ENCODE measurements around the gene KIF25. TPM values are rescaled to one million over a fixed set of nuclear protein-coding genes. Genes with fewer than 3 reads are reported as not detected.
A peak's percentile ranks its signal among the peaks of the same experiment; 100 is the strongest.
"Not testable (repeated sequence)": the region's sequence is repeated elsewhere in the genome, so short reads cannot be mapped to it uniquely, and the experiment has no call there.

KIF25 gene
- polyA plus RNA-seq, 12 donors: 0.21 to 1.2 (median 0.75) TPM; not detected in 2

DNA sequence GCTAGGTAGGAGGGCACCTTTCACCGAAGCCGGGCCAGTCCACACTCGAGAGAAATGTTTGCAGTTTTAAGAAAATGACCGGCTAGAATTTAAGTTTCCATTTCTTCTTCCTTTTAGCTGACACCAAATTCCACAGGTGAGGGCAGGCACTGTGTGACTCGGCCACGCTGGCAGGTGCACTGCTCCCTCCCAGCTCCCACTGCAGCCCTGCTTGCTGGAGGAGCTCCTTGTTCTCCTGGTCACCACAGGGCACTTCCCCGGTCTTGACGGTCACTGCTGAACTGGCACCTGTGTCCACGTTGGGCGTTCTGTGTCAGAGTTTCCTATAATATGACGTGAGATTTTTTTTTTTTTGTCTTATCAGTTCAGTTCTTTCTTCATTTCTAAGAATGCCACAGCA is 3.6 kb upstream of the KIF25 start:
- DNase-seq: no peak

DNA sequence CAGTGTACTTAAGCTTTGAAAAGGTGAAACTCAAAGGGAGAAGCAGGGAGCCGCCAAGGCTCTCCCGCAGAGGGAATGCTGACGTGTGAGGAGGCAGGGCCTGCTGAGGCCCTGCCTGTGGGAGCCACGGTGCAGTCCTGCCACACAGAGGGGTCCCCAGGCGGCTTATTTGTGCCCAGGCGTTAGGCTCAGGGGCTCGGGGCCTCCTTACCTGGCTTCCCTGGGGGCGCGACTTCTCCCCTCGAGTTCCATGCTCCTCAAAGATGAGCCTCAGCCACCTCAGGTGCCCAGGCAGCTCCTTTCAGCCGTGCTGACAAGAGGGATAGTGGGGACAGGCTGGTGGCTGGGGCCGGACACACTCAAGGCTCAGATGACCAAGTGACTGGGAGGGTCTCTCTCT is 2.2 kb upstream of the KIF25 start:
- DNase-seq: no peak

DNA sequence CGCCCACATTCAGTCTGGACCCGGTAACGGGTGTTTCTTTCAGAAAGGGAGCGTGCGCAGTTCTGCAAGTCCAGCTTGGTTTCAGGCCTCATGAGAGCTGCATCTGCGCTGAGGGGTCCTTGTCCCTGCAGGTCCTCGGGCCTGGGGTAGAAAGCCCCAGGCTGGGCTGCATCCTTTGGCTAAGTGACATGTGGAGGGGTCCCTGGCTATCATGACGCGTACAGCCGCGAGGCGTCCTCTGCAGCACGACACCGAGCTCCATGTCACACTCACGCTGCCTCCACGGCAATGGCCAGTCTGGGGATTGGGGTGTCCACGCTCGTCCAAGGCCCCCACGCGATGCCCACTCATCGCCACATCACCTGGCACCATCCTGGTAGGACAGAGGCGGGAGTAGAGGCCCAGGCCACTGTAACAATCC is 1.7 kb upstream of the KIF25 start:
- no peak for DNase-seq

DNA sequence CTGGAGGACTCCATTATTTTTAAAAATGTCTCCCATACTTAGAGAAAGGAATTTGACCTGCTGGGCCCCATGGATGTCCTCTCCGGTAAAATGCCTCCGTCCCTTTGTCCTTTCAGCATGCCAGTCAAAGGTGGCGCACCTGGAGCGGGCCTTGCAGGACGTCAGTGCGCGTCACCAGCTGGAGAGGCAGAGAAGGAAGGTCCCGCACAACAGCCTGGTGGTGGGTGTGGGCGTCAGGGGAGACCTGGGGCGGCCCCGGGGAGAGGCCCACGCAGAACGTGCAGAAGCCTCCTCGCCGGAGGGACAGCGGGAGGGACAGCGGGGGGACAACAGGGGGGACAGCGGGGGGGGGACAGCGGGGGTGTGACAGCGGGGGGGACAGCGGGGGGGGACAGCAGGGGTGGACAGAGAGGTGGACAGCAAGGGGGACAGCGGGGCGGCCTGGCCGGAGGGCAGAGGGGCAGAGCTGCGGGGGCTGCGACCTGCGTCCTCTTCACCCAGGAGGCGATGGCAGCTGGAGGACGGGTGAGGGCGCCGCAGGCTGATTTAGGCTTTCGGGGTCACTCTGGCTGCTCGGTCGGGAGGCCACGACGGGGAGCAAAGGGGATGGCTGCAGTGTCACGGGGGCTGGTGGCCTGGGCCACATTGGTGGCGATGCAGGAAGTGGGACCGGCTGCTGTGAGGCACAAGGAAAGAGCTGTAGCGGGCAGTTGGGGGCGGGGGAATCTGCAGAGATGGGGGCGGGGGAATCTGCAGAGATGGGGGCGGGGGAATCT is 859 bp upstream of the KIF25 start:
- no peak for DNase-seq

DNA sequence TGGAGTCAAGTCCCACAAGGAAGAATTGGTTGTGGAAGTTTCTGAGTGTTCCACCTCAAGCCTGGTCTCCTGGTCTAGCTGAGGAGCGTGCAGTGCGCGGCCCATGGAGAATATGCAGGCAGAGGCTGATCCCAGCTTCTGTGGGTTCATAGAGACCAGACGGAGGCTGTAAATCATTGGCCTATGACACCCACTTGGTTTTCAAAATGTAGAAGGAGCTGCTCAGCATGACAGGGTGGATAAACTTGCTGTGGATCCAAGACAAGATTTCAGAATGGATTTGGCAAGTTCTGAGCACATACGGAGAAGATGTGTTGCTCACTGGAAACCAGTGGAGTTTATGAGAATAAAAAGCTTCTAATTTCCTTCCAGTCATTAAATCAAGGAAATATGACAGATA is 744 bp downstream of the KIF25 start:
- DNase-seq: no peak

DNA sequence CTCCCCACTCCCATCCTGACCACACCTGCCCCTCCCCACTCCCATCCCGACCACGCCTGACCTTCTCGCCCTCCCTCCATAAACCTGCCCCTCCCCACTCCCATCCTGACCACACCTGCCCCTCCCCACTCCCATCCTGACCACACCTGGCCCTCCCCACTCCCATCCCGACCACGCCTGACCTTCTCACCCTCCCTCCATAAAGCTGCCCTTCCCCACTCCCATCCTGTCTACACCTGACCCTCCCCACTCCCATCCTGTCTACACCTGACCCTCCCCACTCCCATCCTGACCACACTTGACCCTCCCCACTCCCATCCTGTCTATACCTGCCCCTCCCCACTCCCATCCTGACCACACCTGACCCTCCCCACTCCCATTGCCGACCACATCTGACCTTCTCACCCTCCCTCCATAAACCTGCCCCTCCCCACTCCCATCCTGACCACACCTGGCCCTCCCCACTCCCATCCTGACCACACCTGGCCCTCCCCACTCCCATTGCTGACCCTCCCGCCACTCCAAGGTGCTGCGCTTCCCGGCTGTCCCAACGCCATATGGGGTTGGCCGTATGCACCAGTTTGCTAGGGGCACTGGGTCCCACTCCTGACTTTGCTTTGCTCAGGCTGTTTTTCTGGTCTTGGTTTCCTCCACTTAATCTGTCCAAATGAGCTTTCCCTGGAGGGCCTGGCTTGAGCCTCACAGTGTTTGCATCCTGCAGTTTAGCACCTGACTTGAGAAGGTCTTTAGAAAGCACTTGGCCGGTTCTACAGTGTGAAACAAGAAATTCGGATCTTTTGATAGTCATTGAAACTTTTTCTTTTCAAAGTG is 2.9 kb downstream of the KIF25 start:
- no peak for DNase-seq

DNA sequence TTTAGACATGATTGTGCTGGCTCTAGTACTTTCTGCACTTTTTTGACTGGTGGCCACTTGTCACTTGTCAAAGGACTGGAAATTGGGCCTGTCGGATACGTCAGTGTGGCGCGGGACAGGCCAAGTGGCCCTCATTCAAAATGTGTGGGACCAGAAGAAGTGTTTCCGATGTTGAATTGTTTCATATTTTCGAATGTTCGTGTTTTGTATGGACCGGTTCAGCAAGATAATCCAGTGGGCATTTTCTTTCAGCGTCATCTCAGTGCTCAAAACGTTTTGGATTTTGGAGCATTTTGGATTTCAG is 3.5 kb downstream of the KIF25 start:
- DNase-seq: no peak

DNA sequence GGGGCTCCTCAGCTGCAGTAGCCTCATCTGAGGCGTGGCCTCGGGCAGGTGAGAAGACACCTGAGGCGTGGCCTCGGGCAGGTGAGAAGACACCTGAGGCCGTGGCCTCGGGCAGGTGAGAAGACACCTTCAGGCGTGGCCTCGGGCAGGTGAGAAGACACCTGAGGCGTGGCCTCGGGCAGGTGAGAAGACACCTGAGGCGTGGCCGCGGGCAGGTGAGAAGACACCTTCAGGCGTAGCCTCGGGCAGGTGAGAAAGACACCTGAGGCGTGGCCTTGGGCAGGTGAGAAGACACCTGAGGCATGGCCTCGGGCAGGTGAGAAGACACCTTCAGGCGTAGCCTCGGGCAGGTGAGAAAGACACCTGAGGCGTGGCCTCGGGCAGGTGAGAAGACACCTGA is 4.0 kb downstream of the KIF25 start:
- not testable (repeated sequence) for DNase-seq

DNA sequence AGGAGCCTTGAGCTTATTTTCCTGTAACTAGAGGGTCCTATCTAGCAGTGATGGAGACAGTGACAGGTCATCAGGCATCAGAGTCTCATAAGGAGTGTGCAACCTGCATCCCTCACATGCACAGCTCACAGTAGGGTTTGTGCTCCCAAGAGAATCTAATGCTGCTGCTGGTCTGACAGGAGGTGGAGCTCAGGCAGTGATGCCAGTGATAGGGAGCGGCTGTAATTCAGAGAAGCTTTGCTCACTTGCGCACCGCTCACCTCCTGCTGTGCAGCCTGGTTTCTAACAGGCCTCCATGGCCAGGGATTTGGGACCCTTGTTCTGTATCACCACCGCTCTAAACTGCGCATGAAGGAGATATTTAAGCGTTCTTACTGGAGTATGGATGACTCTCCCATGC is 5.3 kb downstream of the KIF25 start:
- DNase-seq: no peak

DNA sequence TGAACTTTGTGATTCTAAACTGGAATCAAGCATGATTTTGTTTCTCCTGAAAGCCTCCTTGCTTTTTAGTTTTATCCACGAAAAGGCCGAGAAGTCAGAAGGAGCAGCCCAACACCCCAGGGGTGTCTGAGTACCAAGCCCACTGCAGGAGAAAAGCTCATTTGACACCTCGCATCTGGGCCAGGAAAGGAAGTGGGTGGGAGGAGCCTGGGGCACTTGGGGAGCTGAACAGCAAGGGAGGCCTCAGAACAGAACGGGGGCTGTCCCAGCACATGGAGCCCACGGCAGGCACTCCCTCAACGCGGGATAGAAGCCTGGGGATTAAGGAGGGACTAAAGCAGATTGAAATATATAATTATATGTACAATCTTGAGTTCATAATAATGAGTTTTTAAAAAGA is 6.6 kb downstream of the KIF25 start:
- DNase-seq: no peak

DNA sequence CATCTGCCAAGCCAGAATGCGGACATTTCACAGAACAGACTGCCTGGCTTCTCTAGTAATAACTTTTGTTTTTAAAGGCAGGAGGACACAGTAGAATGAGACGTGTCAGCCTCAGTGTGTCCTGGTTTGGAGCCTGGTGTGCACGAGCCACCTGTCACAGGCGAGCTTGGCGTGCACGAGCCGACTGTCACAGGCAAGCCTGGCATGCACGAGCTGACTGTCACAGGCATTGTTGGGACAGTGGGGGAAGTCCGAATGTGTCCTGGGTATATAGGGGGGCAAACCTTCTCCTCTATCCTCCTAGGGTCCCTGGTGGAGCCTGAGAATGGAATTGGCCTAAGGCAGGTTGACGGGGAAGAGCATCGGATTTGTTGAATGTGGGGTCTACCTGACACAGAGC is 7.5 kb downstream of the KIF25 start:
- no peak for DNase-seq

DNA sequence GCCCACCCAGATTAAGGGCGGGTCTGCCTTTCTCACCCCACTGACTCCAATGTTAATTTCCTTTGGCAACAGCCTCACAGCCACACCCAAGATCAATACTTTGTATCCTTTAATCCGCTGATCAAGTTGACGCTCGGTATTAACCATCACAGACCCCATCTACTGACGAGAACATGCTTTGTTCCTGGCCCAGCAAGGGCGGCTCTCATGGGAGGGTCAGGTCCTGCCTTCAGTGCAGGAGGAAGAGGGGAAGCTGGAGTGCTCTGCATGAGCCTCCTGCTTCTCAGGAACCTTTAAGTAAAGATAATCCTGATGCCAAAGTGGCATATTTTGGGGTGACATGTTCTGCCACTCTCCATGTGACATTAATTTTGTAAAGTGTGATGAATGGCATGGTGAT is 8.3 kb downstream of the KIF25 start:
- no peak for DNase-seq

DNA sequence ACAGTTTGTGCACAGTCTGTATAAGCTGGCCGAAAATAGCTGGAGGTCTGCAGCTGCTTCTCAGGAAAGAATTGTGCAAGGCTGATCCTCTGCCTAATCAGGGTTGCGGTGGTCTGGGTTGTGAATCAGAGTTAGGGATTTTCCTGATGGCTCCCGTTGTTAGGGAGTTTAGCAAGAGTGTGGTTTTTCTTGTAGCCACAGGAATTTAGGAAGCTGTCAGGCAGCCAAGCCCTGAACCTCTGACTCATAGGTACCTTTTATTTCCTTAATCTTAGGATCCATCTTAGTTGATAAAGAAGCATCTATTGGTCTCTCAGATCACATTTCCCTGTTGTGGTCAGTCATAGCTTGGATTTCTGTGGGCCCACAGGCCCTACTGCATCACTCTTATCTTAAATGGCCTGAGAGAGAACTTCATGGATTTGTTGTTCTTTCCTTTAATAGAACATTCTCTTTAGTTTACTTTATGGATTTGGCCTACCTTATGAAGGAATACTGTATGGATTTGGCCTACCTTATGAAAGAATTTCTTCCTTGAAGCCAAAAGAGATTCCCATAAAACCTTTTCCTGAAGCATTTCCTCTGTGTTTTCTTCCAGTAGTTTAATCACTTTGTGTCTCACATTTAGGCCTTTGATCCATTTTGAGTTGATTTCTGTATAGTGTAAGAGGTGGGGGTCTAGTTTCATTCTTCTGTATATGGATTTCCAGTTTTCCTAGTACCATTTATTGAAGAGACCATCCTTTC is 10.3 kb downstream of the KIF25 start:
- no peak for DNase-seq

DNA sequence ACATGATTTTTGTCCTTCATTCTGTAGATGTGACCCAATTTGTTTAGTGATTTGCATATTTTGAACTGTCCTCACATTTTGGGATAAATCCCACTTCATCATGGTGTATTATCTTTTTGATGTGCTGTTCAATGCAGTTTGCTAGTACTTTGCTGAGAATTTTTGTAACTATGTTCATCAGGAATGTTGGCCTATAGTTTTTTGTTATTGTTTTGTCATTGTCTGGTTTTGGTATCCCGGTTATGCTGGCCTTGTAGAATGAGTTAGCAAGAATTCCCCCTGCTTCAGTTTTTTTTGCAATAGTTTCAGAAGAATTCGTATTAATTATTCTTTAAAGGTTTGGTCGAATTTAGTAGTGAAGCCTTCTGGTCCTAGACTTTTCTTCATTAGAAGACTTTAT is 11.9 kb downstream of the KIF25 start:
- DNase-seq: no peak

DNA sequence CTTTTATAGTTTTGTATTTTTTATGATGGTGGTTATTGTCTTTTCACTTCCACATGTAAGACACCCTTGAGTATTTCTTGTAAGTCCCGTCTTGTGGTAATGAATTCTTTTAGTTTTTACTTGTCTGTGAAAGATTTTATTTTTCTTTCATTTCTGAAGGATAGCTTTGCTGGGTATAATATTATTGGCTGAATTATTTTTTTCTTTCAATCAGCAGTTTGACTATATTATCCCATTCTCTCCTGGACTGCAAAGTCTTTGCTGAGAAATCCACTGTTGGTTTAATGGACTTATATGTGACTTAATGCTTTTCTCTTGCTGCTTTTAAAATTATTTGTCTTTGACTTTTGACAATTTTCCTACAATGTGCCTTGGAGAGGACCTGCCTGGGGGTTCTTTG is 13.8 kb downstream of the KIF25 start:
- no peak for DNase-seq

DNA sequence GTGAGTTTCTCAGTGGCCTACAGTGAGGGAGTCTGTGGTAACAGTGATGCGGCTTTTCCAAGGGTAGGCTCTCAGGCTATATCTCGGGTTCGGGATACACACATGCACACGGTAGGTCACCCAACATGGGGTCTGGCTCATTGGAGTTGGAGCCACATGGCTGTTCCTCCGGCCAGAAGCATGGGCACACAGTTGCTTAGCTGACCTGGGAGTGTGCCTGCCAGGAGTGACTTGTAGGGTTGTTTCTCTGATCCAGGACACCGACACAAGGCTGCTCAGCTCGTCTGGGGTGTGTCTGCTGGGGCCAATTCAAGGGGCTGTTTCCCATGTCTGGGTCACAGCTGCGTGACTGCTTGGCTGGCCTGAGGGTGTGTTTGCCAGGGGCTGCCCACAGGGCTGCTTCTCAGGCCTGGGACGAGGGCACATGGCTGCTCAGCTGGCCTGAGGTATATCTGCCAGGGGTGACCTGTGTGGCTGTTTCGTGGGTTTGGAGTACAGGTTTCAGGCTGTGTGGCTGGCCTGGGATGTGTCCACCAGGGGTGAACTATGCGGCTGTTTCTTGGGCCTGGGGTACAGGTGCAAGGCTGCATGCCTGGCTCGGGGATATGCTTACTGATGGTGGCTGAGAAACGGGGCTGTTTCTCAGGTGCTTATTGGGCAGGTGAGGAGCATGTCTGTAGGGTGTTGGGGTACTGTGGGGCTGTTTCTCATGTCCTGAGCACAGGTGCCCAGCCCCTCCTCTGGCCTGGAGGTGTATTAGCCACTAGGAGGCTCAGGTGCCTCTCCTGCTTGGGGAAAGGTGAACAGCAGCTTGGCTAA is 15.2 kb downstream of the KIF25 start:
- DNase-seq: no peak

DNA sequence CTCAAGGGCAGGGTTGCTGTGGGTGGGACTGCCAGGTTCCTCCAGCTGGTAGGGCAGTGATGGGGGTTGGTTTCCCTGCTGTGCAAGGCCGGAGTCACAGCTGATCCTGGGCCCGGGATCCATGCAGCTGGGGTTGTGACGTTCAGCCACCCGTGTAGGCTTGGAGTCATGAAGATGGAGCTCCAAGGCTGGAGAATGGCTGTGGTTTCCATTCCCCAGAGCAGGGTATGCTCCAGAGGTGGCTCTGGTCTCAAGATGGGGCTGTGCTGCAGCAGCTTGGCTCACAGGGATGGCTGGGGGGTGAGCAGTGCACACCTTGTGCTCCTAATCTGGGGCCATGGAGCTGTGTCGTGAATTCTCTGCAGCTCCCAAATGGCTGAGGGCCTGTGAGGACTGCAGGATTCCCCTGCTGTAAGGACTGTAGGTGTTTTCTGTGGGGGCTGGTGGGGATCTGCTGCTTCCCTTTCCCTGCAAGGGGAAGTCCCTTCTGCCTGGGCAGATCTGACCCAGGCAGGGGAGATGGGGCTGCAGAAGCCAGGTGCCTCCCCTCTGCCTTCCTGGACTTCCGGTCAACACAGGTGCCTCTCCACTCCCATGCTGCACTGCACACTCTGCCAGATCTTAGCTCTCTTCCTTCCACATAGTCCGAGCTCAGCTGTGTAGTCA is 15.9 kb downstream of the KIF25 start:
- DNase-seq: no peak

DNA sequence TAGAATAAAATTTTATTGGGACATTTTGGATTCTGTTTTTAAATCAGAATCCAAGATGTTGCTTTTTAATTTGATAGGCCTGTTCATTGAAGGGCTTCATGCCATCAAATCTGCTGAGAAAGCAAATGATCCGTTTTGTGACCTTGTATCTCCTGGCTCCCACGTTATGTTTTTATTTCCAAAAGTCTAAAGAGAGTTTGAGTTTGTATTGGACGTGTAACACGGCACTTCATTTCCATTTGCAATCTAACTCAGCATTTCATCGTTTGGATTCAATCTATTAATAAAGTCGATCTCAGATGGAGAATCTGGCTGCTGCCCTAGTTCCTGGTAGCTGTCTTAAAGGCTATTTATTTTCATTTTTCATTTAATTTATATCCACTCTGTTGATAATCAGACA is 17.0 kb downstream of the KIF25 start:
- DNase-seq: peak; percentile 61

DNA sequence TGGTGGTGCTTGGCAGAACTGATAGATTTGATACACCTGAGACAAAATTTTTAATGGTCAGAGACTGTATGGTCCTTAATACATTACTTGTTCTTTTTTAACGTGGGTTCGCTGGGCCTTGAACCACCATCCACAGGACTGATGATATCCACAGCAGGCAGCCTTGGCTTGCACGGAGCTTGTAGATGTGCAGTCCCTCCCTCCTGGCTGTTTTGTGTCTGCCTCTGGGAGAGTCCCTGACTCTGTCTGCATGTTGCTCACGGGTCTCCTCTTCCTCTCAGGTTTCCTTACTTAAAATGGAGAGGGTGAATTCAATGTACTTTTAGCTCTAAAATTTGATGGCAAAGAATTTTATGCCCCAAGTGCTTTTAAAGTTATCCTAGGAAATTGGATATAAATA is 17.5 kb downstream of the KIF25 start:
- DNase-seq: no peak

DNA sequence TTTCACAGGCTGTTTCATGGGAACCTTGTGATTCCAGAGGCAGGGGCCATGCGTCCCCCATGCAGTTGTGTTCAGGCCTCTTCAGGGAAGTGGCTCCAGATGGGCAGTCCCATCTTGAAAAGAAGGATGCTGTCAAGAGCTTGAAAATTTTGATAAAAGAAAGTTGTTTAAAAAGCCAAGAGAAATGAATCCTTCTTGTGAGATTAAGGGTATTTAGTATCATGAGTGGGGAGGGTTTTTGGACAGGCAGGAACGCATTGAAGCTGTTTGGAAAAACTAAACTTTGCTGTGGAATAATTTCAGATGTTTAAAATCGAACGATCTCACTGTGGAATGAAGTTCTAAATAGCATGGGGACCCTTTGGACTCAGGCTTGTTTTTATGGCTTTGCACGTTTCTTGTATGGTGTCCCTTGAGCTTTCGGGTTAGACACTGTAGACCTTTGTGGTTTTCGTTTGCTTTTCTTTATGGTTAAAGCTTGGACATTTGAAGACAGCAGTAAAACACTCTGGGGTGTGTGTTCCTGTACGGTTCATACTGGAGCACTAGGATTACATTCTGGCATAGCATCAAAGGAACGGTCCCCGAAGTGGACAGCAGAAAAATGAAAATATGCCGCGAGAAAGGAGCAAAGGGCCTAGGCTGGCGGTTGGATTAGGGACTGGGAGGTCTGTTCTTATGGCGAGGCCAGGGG is 18.2 kb downstream of the KIF25 start:
- peak; percentile 52 for DNase-seq

DNA sequence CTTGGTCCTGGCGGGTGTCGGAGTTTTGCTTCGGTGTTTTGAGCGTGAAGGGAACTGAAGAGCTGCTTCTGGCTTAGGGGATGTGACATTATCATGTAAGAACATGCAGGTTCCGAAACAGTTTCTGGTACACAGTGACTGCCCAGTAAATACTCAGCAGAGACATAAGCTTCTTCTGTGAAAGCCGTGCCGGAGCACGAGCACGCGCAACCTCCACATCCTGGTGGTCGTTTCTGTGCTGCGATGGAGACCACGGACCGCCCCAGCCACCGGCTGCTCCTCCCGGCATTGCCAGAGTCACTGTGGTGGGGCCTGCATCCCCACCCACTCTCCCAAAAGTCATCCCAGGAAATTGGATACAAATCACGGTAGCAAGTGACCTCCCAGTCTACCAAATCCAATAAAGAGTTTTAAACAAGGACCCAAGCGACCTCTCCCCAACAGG is 18.7 kb downstream of the KIF25 start:
- no peak for DNase-seq
